ENCODE data around the gene UNC5A. TPM values are rescaled to one million over a fixed set of nuclear protein-coding genes. Genes with fewer than 3 reads are reported as not detected.

The UNC5A gene
- total RNA-seq, 1 donor from 2014 or later = 1.7 TPM

DNA sequence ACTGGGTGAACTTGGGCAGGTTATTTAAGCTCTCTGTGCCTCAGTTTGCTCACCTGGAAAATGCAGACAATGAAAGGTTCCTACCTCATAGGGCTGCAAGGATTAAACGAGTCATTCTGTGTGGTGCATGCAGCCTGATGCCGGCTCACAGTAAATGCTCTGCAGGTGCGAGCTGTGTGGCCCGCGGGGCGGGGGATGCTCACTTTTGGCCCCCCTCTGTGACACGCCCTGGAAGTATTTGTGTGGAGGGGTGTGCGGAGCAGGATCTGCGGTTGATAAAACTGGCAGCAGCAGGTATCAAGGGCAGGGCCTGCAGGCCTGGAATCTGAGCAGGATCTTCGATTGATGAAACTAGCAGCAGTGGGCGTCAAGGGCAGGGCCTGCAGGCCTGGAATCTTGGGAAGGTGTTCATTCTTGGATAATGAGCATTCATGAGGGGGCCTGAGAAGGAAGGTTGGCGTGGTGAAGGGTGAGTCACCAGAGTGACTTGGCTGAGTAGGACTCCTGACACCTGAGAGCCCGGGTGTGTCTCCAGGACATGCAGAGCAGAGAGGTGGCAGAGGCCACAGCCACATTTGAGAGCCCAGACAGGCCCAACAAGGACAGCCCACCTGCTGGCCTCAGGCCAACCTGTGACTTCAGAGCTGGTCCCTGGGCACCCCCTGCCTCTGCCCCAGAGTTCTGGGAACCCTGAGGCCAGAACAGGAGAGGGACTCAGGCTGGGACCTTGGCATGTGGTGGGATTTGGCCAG is 11.9 kb downstream of the UNC5A start:
- H3K9me3 Mint-ChIP-seq = no peaks in the 10 kb centered on the region
- H3K27me3 Mint-ChIP-seq = peaks cover 60% of the 10 kb centered on the region
- no peak overlapping the region for H3K4me3 Mint-ChIP-seq
- no peak for TF ChIP-seq CTCF (conservative IDR thresholded peaks at IDR 0.05)
- no peak for DNase-seq (ENCODE audit: extremely low spot score, unreplicated experiment)
- H3K36me3 Mint-ChIP-seq = no peaks in the 10 kb centered on the region
- H3K4me1 Mint-ChIP-seq (ENCODE audit: unreplicated experiment) = peaks cover 4% of the 10 kb centered on the region
- peak overlapping the region; percentile 37 for H3K27ac Mint-ChIP-seq

DNA sequence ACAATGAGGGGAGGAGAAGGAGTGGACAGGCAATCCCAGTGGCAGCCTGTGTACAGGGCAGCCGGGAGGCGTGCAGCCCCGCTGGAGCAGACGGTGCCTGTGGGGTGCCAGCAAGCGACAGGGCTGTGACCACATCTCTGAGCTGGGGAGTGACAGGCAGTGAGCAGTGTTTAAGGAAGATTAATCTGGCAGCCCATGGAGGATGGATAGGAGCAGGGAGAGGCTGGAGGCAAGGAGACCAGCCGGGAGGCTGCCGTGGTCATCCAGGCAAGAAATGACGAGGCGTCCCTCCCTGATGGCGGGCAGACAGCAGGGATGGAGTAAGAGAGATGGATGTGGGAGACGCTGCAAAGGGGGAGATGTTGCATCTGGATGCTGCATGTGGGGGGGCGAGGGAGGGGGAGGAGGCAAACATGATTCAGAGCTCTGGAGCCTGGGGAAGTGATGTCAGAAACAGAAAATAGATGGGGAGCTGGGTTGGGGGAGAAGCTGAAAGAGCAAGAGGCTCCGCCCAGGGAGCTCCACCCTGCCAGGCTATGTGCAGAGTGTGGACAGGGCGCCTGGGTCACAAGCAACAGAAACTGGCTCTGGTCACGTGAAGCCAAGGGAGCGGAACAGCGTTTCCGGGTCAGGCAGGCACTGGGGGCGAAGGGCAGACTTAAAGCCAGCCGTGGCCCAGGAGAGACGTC is 12.6 kb downstream of the UNC5A start:
- peaks cover 60% of the 10 kb centered on the region for H3K27me3 Mint-ChIP-seq
- no peaks in the 10 kb centered on the region for H3K9me3 Mint-ChIP-seq
- TF ChIP-seq CTCF (conservative IDR thresholded peaks at IDR 0.05) = no peak
- peaks cover 4% of the 10 kb centered on the region for H3K4me1 Mint-ChIP-seq (ENCODE audit: unreplicated experiment)
- no peaks in the 10 kb centered on the region for H3K36me3 Mint-ChIP-seq
- no peak for DNase-seq (ENCODE audit: extremely low spot score, unreplicated experiment)
- no peak overlapping the region for H3K4me3 Mint-ChIP-seq
- peak overlapping the region; percentile 37 for H3K27ac Mint-ChIP-seq

DNA sequence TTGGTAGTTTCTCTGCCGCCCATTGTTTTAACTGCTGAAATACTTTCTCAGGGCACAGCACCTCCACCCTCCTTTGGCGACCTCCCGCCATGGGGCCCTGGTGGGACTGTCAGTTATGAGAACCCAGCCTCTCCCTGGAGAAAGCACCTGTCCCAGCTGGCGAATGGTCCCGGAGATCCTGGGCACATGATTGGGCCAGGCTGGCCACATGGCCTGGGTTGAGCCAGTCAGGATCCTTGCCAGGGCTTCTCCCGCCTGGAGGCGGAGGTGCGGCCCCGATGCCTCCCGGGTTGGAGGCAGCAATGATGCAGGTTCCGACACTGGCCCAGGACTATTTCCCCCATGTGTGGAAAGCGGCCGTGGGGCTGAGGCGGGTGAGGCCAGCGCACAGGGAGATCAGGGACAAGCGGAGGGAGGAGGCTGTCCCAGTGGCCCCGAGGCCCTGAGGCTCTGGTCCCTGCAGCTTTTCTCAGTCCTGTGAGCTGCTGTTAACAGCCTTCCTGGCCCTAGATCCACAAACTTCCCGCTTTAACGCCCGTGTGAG is 13.6 kb downstream of the UNC5A start:
- no peak for TF ChIP-seq CTCF (conservative IDR thresholded peaks at IDR 0.05)
- no peak for DNase-seq (ENCODE audit: extremely low spot score, unreplicated experiment)
- Mint-ChIP-seq H3K27ac (no peak overlapping the region), H3K9me3 (no peaks in the 10 kb centered on the region), H3K4me1 (ENCODE audit: unreplicated experiment) (peaks cover 4% of the 10 kb centered on the region), H3K36me3 (no peaks in the 10 kb centered on the region), H3K4me3 (no peak overlapping the region), H3K27me3 (peaks cover 50% of the 10 kb centered on the region)

GRCh38 chr5:176824604-176825003 is 14.2 kb downstream of the UNC5A start:
- Mint-ChIP-seq H3K4me1 (ENCODE audit: unreplicated experiment) (peaks cover 4% of the 10 kb centered on the region), H3K36me3 (no peaks in the 10 kb centered on the region), H3K27ac (no peak overlapping the region), H3K9me3 (no peaks in the 10 kb centered on the region), H3K4me3 (no peak overlapping the region), H3K27me3 (peaks cover 44% of the 10 kb centered on the region)
- DNase-seq (ENCODE audit: extremely low spot score, unreplicated experiment) = no peak
- TF ChIP-seq CTCF (conservative IDR thresholded peaks at IDR 0.05) = no peak

- Mint-ChIP-seq H3K9me3 (no peaks in the 10 kb centered on the region), H3K4me1 (ENCODE audit: unreplicated experiment) (peaks cover 4% of the 10 kb centered on the region), H3K27ac (no peak overlapping the region), H3K36me3 (no peaks in the 10 kb centered on the region), H3K27me3 (peaks cover 43% of the 10 kb centered on the region), H3K4me3 (no peak overlapping the region)
- no peak for TF ChIP-seq CTCF (conservative IDR thresholded peaks at IDR 0.05)
- DNase-seq (ENCODE audit: extremely low spot score, unreplicated experiment) = no peak
These were observed 14.9 kb downstream of the UNC5A start for GRCh38 chr5:176825234-176825633.
